Adrenal gland (tissue), 5 donors: ENCODE data around the gene TEDDM1.

ENCODE experiments used
- CTCF ChIP-seq, 6 experiments: fragments of 450-650 bp in 4 of 6; fragments of 200-600 bp in 2 of 6; sonication (generic) in 1 of 6; IDR thresholded peaks; 1 replicate in 5 of 6; 2 replicates in 1 of 6; pipeline versions ENCODE4 v1.5.1 to v1.8.0; 2016 to 2021; ENCODE audit warnings: antibody characterized with exemption in 6 of 6, mild to moderate bottlenecking in 2 of 6, moderate library complexity in 1 of 6
- POLR2A ChIP-seq, 2 donors: fragments of 450-650 bp; IDR thresholded peaks; one replicate each; pipeline ENCODE4 v1.6.1; 2017; ENCODE audit warnings: antibody characterized with exemption in 2 of 2, mild to moderate bottlenecking in 2 of 2, moderate library complexity in 1 of 2
- donor health status: DM: no; HTN: no; CAD: no.

- TF ChIP-seq CTCF (IDR thresholded peaks at IDR 0.05) (no peak), POLR2A (IDR thresholded peaks at IDR 0.05) (no peak)
Observed at GRCh38 chr1:182400567-182400966, at the start of gene TEDDM1.
